HG03469 (cell line): ENCODE measurements around the gene FRK.
"Not testable (repeated sequence)": the region's sequence is repeated elsewhere in the genome, so short reads cannot be mapped to it uniquely, and the experiment has no call there.

Experiments
- ATAC-seq: cut with Tn5 transposase; IDR thresholded peaks from one replicate; pipeline ENCODE4 v1.9.1; 2021; ENCODE audit warnings: mild to moderate bottlenecking, moderate library complexity, moderate number of reproducible peaks; ENCODE audit not compliant: unreplicated experiment

Gene FRK

GRCh38 chr6:116010790-116011401 is 49.8 kb downstream of the FRK start:
- peak; percentile 32 for ATAC-seq

- no peak for ATAC-seq
Observed at GRCh38 chr6:116010386-116010785, 50.3 kb downstream of the FRK start.

GRCh38 chr6:116008470-116009243 is 52.0 kb downstream of the FRK start:
- peak; percentile 39 for ATAC-seq

- no peak for ATAC-seq
Observed at GRCh38 chr6:116004841-116005815, 55.6 kb downstream of the FRK start.

GRCh38 chr6:116003668-116004067 is 57.0 kb downstream of the FRK start:
- ATAC-seq, result peak; percentile 91

GRCh38 chr6:116002756-116003155 is 57.9 kb downstream of the FRK start:
- no peak for ATAC-seq

- no peak for ATAC-seq
Observed at GRCh38 chr6:115999235-115999634, 61.5 kb downstream of the FRK start.

- no peak for ATAC-seq
Observed at GRCh38 chr6:115997990-115998585, 62.6 kb downstream of the FRK start.

- no peak for ATAC-seq
Observed at GRCh38 chr6:115986026-115986425, 74.7 kb downstream of the FRK start.

GRCh38 chr6:115984809-115985208 is 75.9 kb downstream of the FRK start:
- no peak for ATAC-seq

GRCh38 chr6:115983998-115984397 is 76.7 kb downstream of the FRK start:
- no peak for ATAC-seq

GRCh38 chr6:115982453-115982852 is 78.2 kb downstream of the FRK start:
- ATAC-seq, result no peak

- no peak for ATAC-seq
Observed at GRCh38 chr6:115977220-115977619, 83.5 kb downstream of the FRK start.

GRCh38 chr6:115976321-115976870 is 84.3 kb downstream of the FRK start:
- ATAC-seq, result no peak

GRCh38 chr6:115972679-115973078 is 88.0 kb downstream of the FRK start:
- ATAC-seq, result no peak

- ATAC-seq, result no peak
Observed at GRCh38 chr6:115971785-115972184, 88.9 kb downstream of the FRK start.

- no peak for ATAC-seq
Observed at GRCh38 chr6:115969930-115970273, 90.8 kb downstream of the FRK start.

- no peak for ATAC-seq
Observed at GRCh38 chr6:115969207-115969929, 91.3 kb downstream of the FRK start.

- not testable (repeated sequence) for ATAC-seq
Observed at GRCh38 chr6:115960286-115960685, 100.4 kb downstream of the FRK start.

GRCh38 chr6:115958958-115959357 is 101.7 kb downstream of the FRK start:
- ATAC-seq, result no peak
